DMS 273 (cell line): ENCODE results near the gene KIF1A.
"Not testable (repeated sequence)": the region's sequence is repeated elsewhere in the genome, so short reads cannot be mapped to it uniquely, and the experiment has no call there.

Experiments
- DNase-seq: peaks from one replicate; lab custom pipeline; 2025; ENCODE audit not compliant: unreplicated experiment; lab: John Stamatoyannopoulos, UW

KIF1A gene

GRCh38 chr2:240687741-240688552 is 132.1 kb downstream of the KIF1A start:
- DNase-seq: no peak

GRCh38 chr2:240687045-240687740 is 132.8 kb downstream of the KIF1A start:
- no peak for DNase-seq

- DNase-seq: no peak
These were observed 133.6 kb downstream of the KIF1A start for GRCh38 chr2:240686460-240686859.

- DNase-seq: no peak
These were observed 134.1 kb downstream of the KIF1A start for GRCh38 chr2:240685771-240686371.

GRCh38 chr2:240683980-240684728 is 135.9 kb downstream of the KIF1A start:
- DNase-seq: not testable (repeated sequence)

- not testable (repeated sequence) for DNase-seq
These were observed 136.6 kb downstream of the KIF1A start for GRCh38 chr2:240683329-240683979.

GRCh38 chr2:240682431-240683224 is 137.4 kb downstream of the KIF1A start, which contains the start of gene AQP12B:
Gene AQP12B (minus strand): TSS chr2:240682885. CDS start chr2:240682837, 48 bp downstream.
- not testable (repeated sequence) for DNase-seq

- DNase-seq: not testable (repeated sequence)
These were observed 139.8 kb downstream of the KIF1A start for GRCh38 chr2:240680185-240680584.

- DNase-seq: not testable (repeated sequence)
These were observed 141.1 kb downstream of the KIF1A start for GRCh38 chr2:240678909-240679308.

GRCh38 chr2:240678043-240678442 is 142.0 kb downstream of the KIF1A start:
- DNase-seq: not testable (repeated sequence)

GRCh38 chr2:240675345-240675744 is 144.7 kb downstream of the KIF1A start:
- not testable (repeated sequence) for DNase-seq

GRCh38 chr2:240674461-240675184 is 145.4 kb downstream of the KIF1A start:
- peak; percentile 57 for DNase-seq

GRCh38 chr2:240672701-240673190 is 147.3 kb downstream of the KIF1A start:
- no peak for DNase-seq

- no peak for DNase-seq
These were observed 147.8 kb downstream of the KIF1A start for GRCh38 chr2:240672076-240672700.

- no peak for DNase-seq
These were observed 149.1 kb downstream of the KIF1A start for GRCh38 chr2:240670950-240671349.

- DNase-seq: no peak
These were observed 149.6 kb downstream of the KIF1A start for GRCh38 chr2:240670402-240670801.

- no peak for DNase-seq
These were observed 155.4 kb downstream of the KIF1A start for GRCh38 chr2:240664622-240665021.
